Heart right ventricle (tissue), 16 donors: ENCODE results near the gene LAMA1. TPM values are rescaled to one million over a fixed set of nuclear protein-coding genes. Genes with fewer than 3 reads are reported as not detected.

Experiments used
- ATAC-seq, 8 donors: fragments of 200-7000 bp; cut with Tn5 transposase; one replicate each; pipeline ENCODE4 v1.9.1; 2020; ENCODE audit warnings: mild to moderate bottlenecking in 8 of 8, moderate library complexity in 8 of 8, moderate number of reproducible peaks in 1 of 8
- DNase-seq, 2 donors: peaks; one replicate each; pipeline ENCODE4 v3.0.0-alpha.2; 2020
- H3K27ac ChIP-seq, 10 donors: fragments of 200-600 bp; sonication (generic) in 2 of 10; one replicate each; pipeline versions ENCODE4 v1.5.0 to v1.8.0; 2020 to 2022; ENCODE audit warnings: mild to moderate bottlenecking in 3 of 10
- H3K27me3 ChIP-seq, 7 donors: fragments of 200-600 bp; one replicate each; pipeline ENCODE4 v1.8.0; 2021 to 2022; ENCODE audit warnings: mild to moderate bottlenecking in 2 of 7
- H3K36me3 ChIP-seq, 9 donors: fragments of 200-600 bp; sonication (generic) in 1 of 9; one replicate each; pipeline versions ENCODE4 v1.5.0 to v1.8.0; 2020 to 2022; ENCODE audit warnings: mild to moderate bottlenecking in 2 of 9
- H3K4me1 ChIP-seq, 9 donors: fragments of 200-600 bp; sonication (generic) in 1 of 9; one replicate each; pipeline versions ENCODE4 v1.5.0 to v1.8.0; 2020 to 2022; ENCODE audit warnings: mild to moderate bottlenecking in 4 of 9
- H3K4me3 ChIP-seq, 10 donors: fragments of 200-600 bp; sonication (generic) in 2 of 10; one replicate each; pipeline versions ENCODE4 v1.5.0 to v1.8.0; 2020 to 2022; ENCODE audit warnings: mild to moderate bottlenecking in 7 of 10, moderate library complexity in 2 of 10
- H3K9me3 ChIP-seq, 11 donors: fragments of 200-600 bp in 10 of 11; sonication (generic) in 2 of 11; one replicate each; pipeline versions ENCODE4 v1.5.0 to v1.8.0; 2013 to 2022; ENCODE audit warnings: mild to moderate bottlenecking in 2 of 11, control low read depth in 1 of 11, moderate library complexity in 1 of 11
- WGBS, 2 donors: extraction: QIAGEN DNeasy Blood & Tissue Kit; methylation state at CpG; one replicate each; pipeline ENCODE4 v1.1.7; 2013; ENCODE audit warnings: inconsistent platforms in 1 of 2; 5-methylcytosine and 5-hydroxymethylcytosine counted together
- intact Hi-C, 10 donors: fragments of 100-400 bp; cut with DNase I; formaldehyde crosslinking; loops; one replicate each; pipeline versions ENCODE4 v1.11.1 to v1.14.2; 2022
- polyA plus RNA-seq, 2 donors: library from polyadenylated mRNA; stranded (reverse); fragments of 200-250 nt; gene quantifications; one replicate each; pipeline ENCODE4 v1.2.3, GENCODE V29; 2013
- total RNA-seq, 10 donors: library from RNA; stranded (reverse); fragmentation: NEBNext Ultra II Directional in 3 of 10; extraction: Animal tissue kit (Norgen Biotek cat#: 25700) in 3 of 10; gene quantifications; one replicate each; pipeline versions ENCODE4 v1.2.1 to v1.2.4, GENCODE V29; 2021 to 2023
- TF ChIP-seq, protein P1 (sequence below), 9 donors: fragments of 200-600 bp; sonication (generic) in 2 of 9; IDR thresholded peaks; one replicate each; pipeline versions ENCODE4 v1.5.0 to v1.8.0; 2021 to 2022; ENCODE audit warnings: antibody characterized with exemption in 9 of 9, mild to moderate bottlenecking in 5 of 9, moderate library complexity in 1 of 9
- donor health status: Arrhythmogenic right ventricular cardiomyopathy.
- donor health status: ischemic (EF 13 %, LVEDD 7.1; RV severe dilation, severe dysfunction).
- donor health status: healthy with polysubstance abuse.
- donor health status: DM: no; HTN: yes; CAD: no.
- donor health status: DM: no; HTN: no; CAD: no.
- donor health status: ischemic (EF 25% LVEDD 6.9; RV normal size, moderate dysfunction).
- donor health status: ischemic (EF 25% LVEDD 5.7; RV mildly dilated, moderate dysfunction).
- donor health status: healthy.
- donor health status: DM: yes; HTN: yes; CAD: no.
- donor health status: Ischemic cardiomyopathy.
- donor health status: ischemic (EF 35%, LVEDD 5.7; RV mildly dilated, moderate dysfunction).
- donor health status: nonischemic (EF 11% LVEDD 7.7; RV severe dilation, severe dysfunction).
- donor health status: DM: yes; HTN: yes; CAD: no.
- donor health status: PGD.
- donor health status: ischemic (EF 29% LVEDD 5.4; RV normal size, mild dysfunction).
- donor health status: nonischemic (EF 23%, LVEDD 6.1; RV moderate dilation, normal function).

LAMA1 gene
- total and polyA plus RNA-seq, 12 donors: 0.05 to 0.82 (median 0.13) TPM; not detected in 4

DNA sequence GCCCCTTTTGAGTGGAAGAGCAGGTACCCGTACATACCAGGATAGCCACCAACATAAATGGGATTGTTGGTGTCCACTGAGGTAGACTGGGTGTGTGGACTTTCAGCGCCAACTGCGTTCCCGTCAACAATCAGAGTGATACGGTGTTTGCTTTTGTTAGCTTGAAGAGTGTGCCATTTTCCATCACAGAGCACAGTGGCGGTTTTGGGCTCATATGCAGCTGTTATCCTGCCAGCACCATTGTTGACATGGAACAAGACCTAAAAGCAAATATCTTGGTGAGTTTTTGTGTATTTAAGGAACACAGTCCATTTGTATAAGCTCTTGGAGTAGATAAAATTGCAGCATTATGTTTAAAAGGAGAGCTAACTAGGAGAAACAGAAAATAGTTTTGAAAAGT is 174.5 kb downstream of the LAMA1 start:
- 88 to 96% methylated on average over 6 of the region's 6 CpGs for whole genome bisulfite sequencing, 2 donors

DNA sequence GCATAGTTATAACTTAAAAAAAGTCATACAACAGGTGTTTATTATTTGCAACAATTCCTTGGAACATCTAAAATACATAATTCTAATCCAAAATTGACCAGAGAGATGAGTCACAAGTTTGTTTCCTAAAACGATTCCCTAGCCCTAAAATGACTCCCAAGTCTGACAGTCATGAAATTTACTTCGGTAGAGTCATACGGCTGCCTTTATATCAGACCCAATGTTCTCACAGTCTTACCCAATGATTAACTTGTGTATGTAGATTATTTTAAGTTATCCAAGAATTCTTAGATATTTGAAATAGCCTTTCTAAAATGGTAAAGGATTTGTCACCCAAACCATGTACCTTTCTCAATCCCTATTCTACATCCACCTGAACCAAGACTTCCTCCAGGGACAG is 174.9 kb downstream of the LAMA1 start:
- Histone ChIP-seq H3K27ac (no peak overlapping the region), H3K27me3 (peaks cover 0 to 27% (median 5%) of the 10 kb centered on the region in 7 donors), H3K36me3 (no peaks in the 10 kb centered on the region), H3K4me1 (no peaks in the 10 kb centered on the region), H3K4me3 (no peak overlapping the region), H3K9me3 (no peaks in the 10 kb centered on the region)
- ATAC-seq (no peak), DNase-seq (no peak)
- 89 to 95% methylated on average over 3 of the region's 3 CpGs for WGBS, 2 donors
- TF ChIP-seq, protein P1, sequence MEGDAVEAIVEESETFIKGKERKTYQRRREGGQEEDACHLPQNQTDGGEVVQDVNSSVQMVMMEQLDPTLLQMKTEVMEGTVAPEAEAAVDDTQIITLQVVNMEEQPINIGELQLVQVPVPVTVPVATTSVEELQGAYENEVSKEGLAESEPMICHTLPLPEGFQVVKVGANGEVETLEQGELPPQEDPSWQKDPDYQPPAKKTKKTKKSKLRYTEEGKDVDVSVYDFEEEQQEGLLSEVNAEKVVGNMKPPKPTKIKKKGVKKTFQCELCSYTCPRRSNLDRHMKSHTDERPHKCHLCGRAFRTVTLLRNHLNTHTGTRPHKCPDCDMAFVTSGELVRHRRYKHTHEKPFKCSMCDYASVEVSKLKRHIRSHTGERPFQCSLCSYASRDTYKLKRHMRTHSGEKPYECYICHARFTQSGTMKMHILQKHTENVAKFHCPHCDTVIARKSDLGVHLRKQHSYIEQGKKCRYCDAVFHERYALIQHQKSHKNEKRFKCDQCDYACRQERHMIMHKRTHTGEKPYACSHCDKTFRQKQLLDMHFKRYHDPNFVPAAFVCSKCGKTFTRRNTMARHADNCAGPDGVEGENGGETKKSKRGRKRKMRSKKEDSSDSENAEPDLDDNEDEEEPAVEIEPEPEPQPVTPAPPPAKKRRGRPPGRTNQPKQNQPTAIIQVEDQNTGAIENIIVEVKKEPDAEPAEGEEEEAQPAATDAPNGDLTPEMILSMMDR (IDR thresholded peaks at IDR 0.05): no peak
- intact Hi-C loops: no loop called here

More for the DNA sequence above, 174.5 kb downstream of the LAMA1 start:
- Histone ChIP-seq H3K36me3 (no peaks in the 10 kb centered on the region), H3K4me1 (no peaks in the 10 kb centered on the region), H3K4me3 (no peak overlapping the region), H3K27me3 (peaks cover 0 to 28% (median 5%) of the 10 kb centered on the region in 7 donors), H3K27ac (no peak overlapping the region), H3K9me3 (no peaks in the 10 kb centered on the region)
- DNase-seq (no peak), ATAC-seq (no peak)
- intact Hi-C loops: no loop called here
- TF ChIP-seq, protein P1 (IDR thresholded peaks at IDR 0.05): no peak

DNA sequence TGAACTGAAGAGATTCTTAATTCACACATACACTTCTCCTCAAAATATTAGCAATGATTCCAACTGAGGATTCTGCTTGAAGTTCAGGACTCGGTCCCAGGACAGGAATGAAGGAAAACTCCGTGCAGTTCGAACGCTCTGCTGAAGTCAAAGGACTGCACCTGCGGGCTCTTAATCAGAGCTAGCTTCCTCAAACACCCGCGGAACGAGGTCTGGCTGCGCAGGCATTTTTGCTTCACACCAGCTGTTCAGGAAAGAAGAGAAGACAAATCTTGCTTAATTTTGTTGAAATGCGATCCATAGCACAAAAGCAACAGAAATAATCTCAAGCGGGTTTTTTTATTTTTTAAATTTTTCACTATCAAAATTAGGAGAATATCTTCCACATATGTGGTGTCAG is 175.6 kb downstream of the LAMA1 start:
- 82 to 83% methylated on average over 11 of the region's 11 CpGs for WGBS, 2 donors
- Histone ChIP-seq H3K9me3 (no peaks in the 10 kb centered on the region), H3K36me3 (no peaks in the 10 kb centered on the region), H3K4me3 (no peak overlapping the region), H3K27ac (no peak overlapping the region), H3K4me1 (no peaks in the 10 kb centered on the region), H3K27me3 (peaks cover 0 to 22% (median 4%) of the 10 kb centered on the region in 7 donors)
- TF ChIP-seq, protein P1 (IDR thresholded peaks at IDR 0.05): no peak
- intact Hi-C loops: no loop called here
- DNase-seq (no peak), ATAC-seq (no peak)

DNA sequence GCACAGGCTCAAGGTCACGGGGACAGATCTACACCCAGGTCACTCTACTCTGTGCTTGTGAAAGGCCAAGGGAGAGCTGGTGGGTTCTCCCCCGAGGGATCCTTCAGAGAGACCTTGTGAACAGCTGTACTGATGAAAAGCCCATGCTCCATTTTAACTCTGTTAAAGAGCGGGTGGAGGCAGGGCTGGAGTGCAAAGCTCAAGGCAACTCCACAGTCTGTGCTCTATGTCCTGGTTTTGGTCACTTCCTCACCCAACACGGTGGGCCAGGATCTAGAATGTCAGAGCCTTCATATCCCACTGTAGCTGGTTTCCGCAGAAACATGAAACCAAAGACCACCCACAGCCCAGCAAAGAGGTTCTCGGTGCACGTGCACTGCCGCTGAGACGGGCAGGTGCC is 177.1 kb downstream of the LAMA1 start:
- peaks cover 0 to 13% (median 4%) of the 10 kb centered on the region in 7 donors for H3K27me3 ChIP-seq
- intact Hi-C loops: no loop called here
- TF ChIP-seq, protein P1 (IDR thresholded peaks at IDR 0.05): no peak

More for the DNA sequence above, 177.1 kb downstream of the LAMA1 start:
- H3K27ac ChIP-seq: no peak overlapping the region
- H3K36me3 ChIP-seq: no peaks in the 10 kb centered on the region
- 84 to 89% methylated on average over 9 of the region's 9 CpGs for WGBS, 2 donors
- no peaks in the 10 kb centered on the region for H3K9me3 ChIP-seq
- DNase-seq: no peak
- ATAC-seq: no peak
- no peak overlapping the region for H3K4me3 ChIP-seq
- no peaks in the 10 kb centered on the region for H3K4me1 ChIP-seq
